Aorta (tissue), 5 donors: ENCODE data around the gene PITPNM1. TPM values are rescaled to one million over a fixed set of nuclear protein-coding genes. Genes with fewer than 3 reads are reported as not detected.

ENCODE experiments used
- ATAC-seq: fragments of 200-7000 bp; cut with Tn5 transposase; one replicate; pipeline ENCODE4 v1.9.1; 2022; ENCODE audit warnings: moderate library complexity; ENCODE audit not compliant: low FRiP score
- DNase-seq, 2 donors: peaks; one replicate each; pipeline ENCODE4 v3.0.0-alpha.2; 2020
- H3K27ac ChIP-seq, 2 donors: one replicate each; pipeline ENCODE4 v1.5.1; 2013; ENCODE audit warnings: low read length in 2 of 2, mild to moderate bottlenecking in 2 of 2, moderate library complexity in 2 of 2, control low read depth in 1 of 2, inconsistent platforms in 1 of 2, low read depth in 1 of 2
- H3K27me3 ChIP-seq, 2 donors: one replicate each; pipeline ENCODE4 v1.6.1; 2013; ENCODE audit warnings: control low read depth in 1 of 2, low read length in 1 of 2, mild to moderate bottlenecking in 1 of 2, moderate library complexity in 1 of 2; ENCODE audit not compliant: insufficient read depth in 2 of 2, control insufficient read depth in 1 of 2
- H3K36me3 ChIP-seq, 2 donors: one replicate each; pipeline ENCODE4 v1.6.1; 2013; ENCODE audit warnings: control low read depth in 1 of 2, low read length in 1 of 2, mild to moderate bottlenecking in 1 of 2; ENCODE audit not compliant: insufficient read depth in 2 of 2, control insufficient read depth in 1 of 2
- H3K4me1 ChIP-seq, 2 donors: one replicate each; pipeline ENCODE4 v1.6.1; 2013; ENCODE audit warnings: low read length in 2 of 2, control low read depth in 1 of 2, mild to moderate bottlenecking in 1 of 2, moderate library complexity in 1 of 2; ENCODE audit not compliant: insufficient read depth in 2 of 2, control insufficient read depth in 1 of 2
- H3K4me3 ChIP-seq, 2 donors: one replicate each; pipeline ENCODE4 v1.5.1; 2013; ENCODE audit warnings: low read length in 2 of 2, control low read depth in 1 of 2, mild to moderate bottlenecking in 1 of 2
- H3K9me3 ChIP-seq: one replicate; pipeline ENCODE4 v1.6.1; 2013; ENCODE audit warnings: mild to moderate bottlenecking, low read length; ENCODE audit not compliant: control insufficient read depth
- WGBS, 2 donors: extraction: QIAGEN DNeasy Blood & Tissue Kit; methylation state at CpG; one replicate each; pipeline ENCODE4 v1.1.7; 2013; 5-methylcytosine and 5-hydroxymethylcytosine counted together
- intact Hi-C, 2 donors: fragments of 100-400 bp; cut with DNase I; formaldehyde crosslinking; loops; one replicate each; pipeline versions ENCODE4 v1.14.2 to v1.15.0; 2022
- polyA plus RNA-seq, 2 donors: library from polyadenylated mRNA; stranded (reverse); fragments of 200-250 nt; gene quantifications; one replicate each; pipeline ENCODE4 v1.2.3, GENCODE V29; 2013
- total RNA-seq, 2 donors: library from RNA; stranded (reverse); fragmentation: NEBNext Ultra II Directional; extraction: Animal tissue kit (Norgen Biotek cat#: 25700); gene quantifications; one replicate each; pipeline ENCODE4 v1.2.1, GENCODE V29; 2021
- donor health status: healthy with polysubstance abuse.
- donor health status: Bipolar disorder and iron deficiency.
- donor health status: DM: no; HTN: no; CAD: no.
- donor health status: DM: no; HTN: no; CAD: no.
- donor health status: DM: yes; HTN: yes; CAD: no.

The PITPNM1 gene
- total and polyA plus RNA-seq, 4 donors, result 11.8 to 48.8 (median 31.5) TPM

GRCh38 chr11:67542971-67543370 is 37.8 kb upstream of the PITPNM1 start:
- intact Hi-C loops, result no loop called here
- no peak overlapping the region for H3K27ac ChIP-seq
- DNase-seq, result no peak
- no peaks in the 10 kb centered on the region for H3K9me3 ChIP-seq
- 72 to 86% methylated on average over 6 to 7 of the region's 7 CpGs for WGBS, 2 donors
- no peak overlapping the region for H3K4me3 ChIP-seq
- H3K27me3 ChIP-seq, result no peaks in the 10 kb centered on the region
- no peaks in the 10 kb centered on the region for H3K4me1 ChIP-seq
- no peak for ATAC-seq
- H3K36me3 ChIP-seq, result no peaks in the 10 kb centered on the region

GRCh38 chr11:67542169-67542568 is 37.0 kb upstream of the PITPNM1 start:
- H3K27ac ChIP-seq, result no peak overlapping the region
- H3K4me1 ChIP-seq, result no peaks in the 10 kb centered on the region
- no peaks in the 10 kb centered on the region for H3K36me3 ChIP-seq
- no peaks in the 10 kb centered on the region for H3K27me3 ChIP-seq
- no peak for ATAC-seq
- intact Hi-C loops, result no loop called here
- H3K4me3 ChIP-seq, result no peak overlapping the region
- no peak for DNase-seq
- H3K9me3 ChIP-seq, result no peaks in the 10 kb centered on the region
- 65 to 69% methylated on average over 3 of the region's 3 CpGs for WGBS, 2 donors

- ATAC-seq (no peak), DNase-seq (no peak)
- intact Hi-C loops, result no loop called here
- no peak overlapping the region for H3K27ac ChIP-seq
- H3K4me3 ChIP-seq, result no peak overlapping the region
- no peaks in the 10 kb centered on the region for H3K27me3 ChIP-seq
- no peaks in the 10 kb centered on the region for H3K4me1 ChIP-seq
- H3K9me3 ChIP-seq, result no peaks in the 10 kb centered on the region
- no peaks in the 10 kb centered on the region for H3K36me3 ChIP-seq
- WGBS, 2 donors, result 93 to 94% methylated on average over 6 of the region's 6 CpGs
These were observed 36.0 kb upstream of the PITPNM1 start for GRCh38 chr11:67541198-67541597.

GRCh38 chr11:67539550-67539949 is 34.4 kb upstream of the PITPNM1 start:
- H3K4me1 ChIP-seq, result no peaks in the 10 kb centered on the region
- no peak overlapping the region for H3K27ac ChIP-seq
- no peaks in the 10 kb centered on the region for H3K27me3 ChIP-seq
- no peak overlapping the region for H3K4me3 ChIP-seq
- intact Hi-C loops, result no loop called here
- no peaks in the 10 kb centered on the region for H3K36me3 ChIP-seq
- no peaks in the 10 kb centered on the region for H3K9me3 ChIP-seq
- DNase-seq, result no peak
- no peak for ATAC-seq
- 86 to 92% methylated on average over 4 of the region's 4 CpGs for WGBS, 2 donors

GRCh38 chr11:67538823-67539505 is 33.8 kb upstream of the PITPNM1 start:
- no peak overlapping the region for H3K4me3 ChIP-seq
- 82 to 83% methylated on average over 10 of the region's 10 CpGs for WGBS, 2 donors
- H3K9me3 ChIP-seq, result no peaks in the 10 kb centered on the region
- H3K27ac ChIP-seq, result no peak overlapping the region
- ATAC-seq (no peak), DNase-seq (no peak)
- no peaks in the 10 kb centered on the region for H3K4me1 ChIP-seq
- intact Hi-C loops, result no loop called here
- no peaks in the 10 kb centered on the region for H3K27me3 ChIP-seq
- H3K36me3 ChIP-seq, result no peaks in the 10 kb centered on the region

GRCh38 chr11:67538306-67538705 is 33.1 kb upstream of the PITPNM1 start:
- Histone ChIP-seq H3K4me1 (no peaks in the 10 kb centered on the region), H3K4me3 (no peak overlapping the region), H3K9me3 (no peaks in the 10 kb centered on the region), H3K36me3 (no peaks in the 10 kb centered on the region), H3K27me3 (no peaks in the 10 kb centered on the region), H3K27ac (no peak overlapping the region)
- ATAC-seq (no peak), DNase-seq (no peak)
- intact Hi-C loops, result no loop called here
- WGBS, 2 donors, result 29 to 33% methylated on average over 6 of the region's 6 CpGs

- Histone ChIP-seq H3K4me1 (no peaks in the 10 kb centered on the region), H3K27me3 (no peaks in the 10 kb centered on the region), H3K27ac (no peak overlapping the region), H3K4me3 (no peak overlapping the region), H3K9me3 (no peaks in the 10 kb centered on the region), H3K36me3 (no peaks in the 10 kb centered on the region)
- DNase-seq (no peak), ATAC-seq (no peak)
- WGBS, 2 donors, result 92 to 95% methylated on average over 1 of the region's 1 CpG
- intact Hi-C loops, result no loop called here
These were observed 30.4 kb upstream of the PITPNM1 start for GRCh38 chr11:67535561-67535960.

- Histone ChIP-seq H3K9me3 (no peaks in the 10 kb centered on the region), H3K27ac (no peak overlapping the region), H3K4me1 (no peaks in the 10 kb centered on the region), H3K36me3 (no peaks in the 10 kb centered on the region), H3K4me3 (no peak overlapping the region), H3K27me3 (no peaks in the 10 kb centered on the region)
- intact Hi-C loops, result no loop called here
- 39 to 40% methylated on average over 4 of the region's 4 CpGs for WGBS, 2 donors
- ATAC-seq (no peak), DNase-seq (no peak)
These were observed 29.0 kb upstream of the PITPNM1 start for GRCh38 chr11:67534070-67534679.

GRCh38 chr11:67532889-67533288 is 27.7 kb upstream of the PITPNM1 start:
- Histone ChIP-seq H3K4me3 (no peak overlapping the region), H3K27ac (no peak overlapping the region), H3K4me1 (no peaks in the 10 kb centered on the region), H3K36me3 (no peaks in the 10 kb centered on the region), H3K9me3 (no peaks in the 10 kb centered on the region), H3K27me3 (no peaks in the 10 kb centered on the region)
- DNase-seq (no peak), ATAC-seq (no peak)
- intact Hi-C loops, result no loop called here
- WGBS, 2 donors, result 64 to 81% methylated on average over 2 of the region's 2 CpGs
